ENCODE data around the gene PLEKHA6. TPM values are rescaled to one million over a fixed set of nuclear protein-coding genes. Genes with fewer than 3 reads are reported as not detected.

Gene PLEKHA6
- total RNA-seq, 4 donors from 2014 or later, result 1.5 to 2.0 (median 1.6) TPM

GRCh38 chr1:204227351-204227750 is 132.4 kb downstream of the PLEKHA6 start:
- TF ChIP-seq, protein P1, sequence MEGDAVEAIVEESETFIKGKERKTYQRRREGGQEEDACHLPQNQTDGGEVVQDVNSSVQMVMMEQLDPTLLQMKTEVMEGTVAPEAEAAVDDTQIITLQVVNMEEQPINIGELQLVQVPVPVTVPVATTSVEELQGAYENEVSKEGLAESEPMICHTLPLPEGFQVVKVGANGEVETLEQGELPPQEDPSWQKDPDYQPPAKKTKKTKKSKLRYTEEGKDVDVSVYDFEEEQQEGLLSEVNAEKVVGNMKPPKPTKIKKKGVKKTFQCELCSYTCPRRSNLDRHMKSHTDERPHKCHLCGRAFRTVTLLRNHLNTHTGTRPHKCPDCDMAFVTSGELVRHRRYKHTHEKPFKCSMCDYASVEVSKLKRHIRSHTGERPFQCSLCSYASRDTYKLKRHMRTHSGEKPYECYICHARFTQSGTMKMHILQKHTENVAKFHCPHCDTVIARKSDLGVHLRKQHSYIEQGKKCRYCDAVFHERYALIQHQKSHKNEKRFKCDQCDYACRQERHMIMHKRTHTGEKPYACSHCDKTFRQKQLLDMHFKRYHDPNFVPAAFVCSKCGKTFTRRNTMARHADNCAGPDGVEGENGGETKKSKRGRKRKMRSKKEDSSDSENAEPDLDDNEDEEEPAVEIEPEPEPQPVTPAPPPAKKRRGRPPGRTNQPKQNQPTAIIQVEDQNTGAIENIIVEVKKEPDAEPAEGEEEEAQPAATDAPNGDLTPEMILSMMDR (IDR thresholded peaks at IDR 0.05; ENCODE audit: low read depth), result no peak

DNA sequence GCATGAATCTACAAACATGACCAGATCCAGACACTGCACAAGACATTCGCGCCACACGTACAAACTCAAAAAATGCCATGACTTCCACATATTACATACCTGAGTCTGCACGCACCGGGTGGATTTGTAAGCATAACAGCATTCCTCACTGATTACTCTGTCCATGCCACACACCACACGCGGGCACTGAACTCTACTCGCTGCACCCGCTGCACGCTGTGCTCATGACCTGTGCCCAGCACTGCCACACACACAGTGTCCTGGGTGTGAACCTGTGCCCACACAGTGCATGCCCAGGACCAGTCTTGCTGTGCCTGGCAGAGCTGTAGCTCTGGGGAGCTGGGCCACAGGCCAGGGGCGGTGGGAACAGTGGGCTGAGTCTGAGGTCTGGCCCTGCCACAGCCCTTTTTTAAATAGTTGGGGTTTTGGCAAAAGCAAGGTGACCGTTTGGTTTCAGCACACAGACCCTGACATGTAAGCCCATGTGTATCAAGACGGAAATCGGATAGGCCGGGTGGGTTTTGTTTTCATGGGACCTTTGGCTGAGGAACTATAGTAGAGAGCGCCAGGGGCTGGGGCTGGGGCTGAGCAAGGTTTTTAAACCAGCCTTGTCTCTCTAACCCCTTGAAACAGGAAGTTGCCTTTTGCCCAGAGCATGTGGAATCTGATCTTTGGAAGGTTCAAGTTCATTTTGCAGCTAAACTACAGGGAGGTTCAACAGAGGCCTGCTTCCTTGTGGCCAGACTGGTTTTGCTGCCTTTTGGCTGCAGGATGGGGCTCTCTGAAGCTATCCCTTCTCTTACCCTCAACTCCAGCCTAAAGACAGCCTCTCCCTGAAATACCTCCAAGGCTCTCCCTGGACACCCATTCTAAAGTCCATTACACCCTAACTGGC is 133.6 kb downstream of the PLEKHA6 start:
- TF ChIP-seq, protein P1 (IDR thresholded peaks at IDR 0.05; ENCODE audit: low read depth), result no peak

- TF ChIP-seq, protein P1 (IDR thresholded peaks at IDR 0.05; ENCODE audit: low read depth), result no peak
Observed at GRCh38 chr1:204224655-204225054, 135.1 kb downstream of the PLEKHA6 start.

- TF ChIP-seq, protein P1 (IDR thresholded peaks at IDR 0.05; ENCODE audit: low read depth), result no peak
Observed at GRCh38 chr1:204223129-204223860, 136.4 kb downstream of the PLEKHA6 start.

GRCh38 chr1:204222764-204223055 is 137.0 kb downstream of the PLEKHA6 start:
- TF ChIP-seq, protein P1 (IDR thresholded peaks at IDR 0.05; ENCODE audit: low read depth), result no peak

- TF ChIP-seq, protein P1 (IDR thresholded peaks at IDR 0.05; ENCODE audit: low read depth), result no peak
Observed at GRCh38 chr1:204222006-204222763, 137.5 kb downstream of the PLEKHA6 start.

GRCh38 chr1:204221271-204221670 is 138.5 kb downstream of the PLEKHA6 start:
- TF ChIP-seq, protein P1 (IDR thresholded peaks at IDR 0.05; ENCODE audit: low read depth), result no peak

Measured in subcutaneous adipose tissue (tissue), 4 donors.